GM12873 (cell line): ENCODE measurements around the gene AQP12A.

ENCODE experiments used
- TF ChIP-seq, protein P1 (sequence below): IDR thresholded peaks from 2 replicates; pipeline ENCODE4 v1.5.1; 2012; ENCODE audit warnings: low read depth, mild to moderate bottlenecking, moderate library complexity, low read length, control low read depth; ENCODE audit not compliant: insufficient read depth; ENCODE audit errors: missing control alignments

Gene AQP12A

DNA sequence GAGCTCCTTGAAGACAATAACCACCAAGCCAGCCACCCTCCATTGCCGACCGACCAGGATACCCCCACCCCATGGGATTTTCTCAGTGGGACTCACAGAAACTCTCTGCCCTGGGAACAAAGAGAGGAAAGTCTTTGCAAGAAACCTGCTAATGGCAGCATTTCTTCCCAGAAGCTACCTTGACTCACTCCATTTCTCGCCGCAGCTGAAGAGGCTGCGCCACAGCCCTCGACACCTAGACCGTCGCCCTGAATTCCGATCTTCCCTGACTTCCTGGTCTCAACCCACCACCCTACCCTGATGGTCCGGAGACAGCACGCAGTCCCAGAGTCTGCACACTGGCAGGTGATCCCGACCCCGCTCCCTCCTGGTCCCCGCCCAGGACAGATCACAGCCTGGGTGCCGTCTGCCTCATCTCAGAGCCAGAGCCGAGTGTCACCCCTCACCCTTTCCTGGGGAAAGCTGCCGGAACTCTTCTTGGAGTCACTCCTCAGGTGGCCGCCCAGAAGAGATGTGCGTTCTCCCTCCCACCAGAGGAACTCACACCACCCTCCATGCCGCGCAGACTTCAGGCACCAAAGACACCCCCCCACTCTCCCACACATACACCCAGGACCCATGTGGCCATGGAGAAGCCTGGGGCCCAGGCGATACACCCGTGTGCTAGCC, 24.6 kb downstream of the AQP12A start:
- TF ChIP-seq, protein P1, sequence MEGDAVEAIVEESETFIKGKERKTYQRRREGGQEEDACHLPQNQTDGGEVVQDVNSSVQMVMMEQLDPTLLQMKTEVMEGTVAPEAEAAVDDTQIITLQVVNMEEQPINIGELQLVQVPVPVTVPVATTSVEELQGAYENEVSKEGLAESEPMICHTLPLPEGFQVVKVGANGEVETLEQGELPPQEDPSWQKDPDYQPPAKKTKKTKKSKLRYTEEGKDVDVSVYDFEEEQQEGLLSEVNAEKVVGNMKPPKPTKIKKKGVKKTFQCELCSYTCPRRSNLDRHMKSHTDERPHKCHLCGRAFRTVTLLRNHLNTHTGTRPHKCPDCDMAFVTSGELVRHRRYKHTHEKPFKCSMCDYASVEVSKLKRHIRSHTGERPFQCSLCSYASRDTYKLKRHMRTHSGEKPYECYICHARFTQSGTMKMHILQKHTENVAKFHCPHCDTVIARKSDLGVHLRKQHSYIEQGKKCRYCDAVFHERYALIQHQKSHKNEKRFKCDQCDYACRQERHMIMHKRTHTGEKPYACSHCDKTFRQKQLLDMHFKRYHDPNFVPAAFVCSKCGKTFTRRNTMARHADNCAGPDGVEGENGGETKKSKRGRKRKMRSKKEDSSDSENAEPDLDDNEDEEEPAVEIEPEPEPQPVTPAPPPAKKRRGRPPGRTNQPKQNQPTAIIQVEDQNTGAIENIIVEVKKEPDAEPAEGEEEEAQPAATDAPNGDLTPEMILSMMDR = no peak

DNA sequence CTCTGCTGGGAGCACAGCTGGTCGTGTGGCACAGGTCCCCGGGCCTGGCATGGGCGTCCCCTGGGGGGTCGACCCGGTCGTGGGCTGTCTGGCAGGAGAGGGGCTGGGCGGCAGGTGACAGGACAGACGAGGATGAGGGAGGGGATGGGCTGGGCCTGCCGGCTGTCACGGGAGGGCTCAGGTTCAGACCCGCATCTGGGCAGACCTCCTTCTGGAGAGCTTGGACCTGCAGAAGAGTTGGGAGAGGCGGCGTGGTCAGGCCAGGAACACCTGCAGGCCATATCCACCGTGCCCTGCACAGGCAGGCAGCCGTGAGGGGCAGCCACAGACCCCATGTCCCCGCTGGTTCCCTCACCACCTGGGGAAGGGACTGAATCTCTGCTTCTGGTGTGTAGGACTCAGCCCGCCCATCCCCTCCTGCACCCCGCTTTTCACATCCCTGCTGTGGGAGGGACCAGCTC, 25.5 kb downstream of the AQP12A start:
- TF ChIP-seq, protein P1 = no peak

DNA sequence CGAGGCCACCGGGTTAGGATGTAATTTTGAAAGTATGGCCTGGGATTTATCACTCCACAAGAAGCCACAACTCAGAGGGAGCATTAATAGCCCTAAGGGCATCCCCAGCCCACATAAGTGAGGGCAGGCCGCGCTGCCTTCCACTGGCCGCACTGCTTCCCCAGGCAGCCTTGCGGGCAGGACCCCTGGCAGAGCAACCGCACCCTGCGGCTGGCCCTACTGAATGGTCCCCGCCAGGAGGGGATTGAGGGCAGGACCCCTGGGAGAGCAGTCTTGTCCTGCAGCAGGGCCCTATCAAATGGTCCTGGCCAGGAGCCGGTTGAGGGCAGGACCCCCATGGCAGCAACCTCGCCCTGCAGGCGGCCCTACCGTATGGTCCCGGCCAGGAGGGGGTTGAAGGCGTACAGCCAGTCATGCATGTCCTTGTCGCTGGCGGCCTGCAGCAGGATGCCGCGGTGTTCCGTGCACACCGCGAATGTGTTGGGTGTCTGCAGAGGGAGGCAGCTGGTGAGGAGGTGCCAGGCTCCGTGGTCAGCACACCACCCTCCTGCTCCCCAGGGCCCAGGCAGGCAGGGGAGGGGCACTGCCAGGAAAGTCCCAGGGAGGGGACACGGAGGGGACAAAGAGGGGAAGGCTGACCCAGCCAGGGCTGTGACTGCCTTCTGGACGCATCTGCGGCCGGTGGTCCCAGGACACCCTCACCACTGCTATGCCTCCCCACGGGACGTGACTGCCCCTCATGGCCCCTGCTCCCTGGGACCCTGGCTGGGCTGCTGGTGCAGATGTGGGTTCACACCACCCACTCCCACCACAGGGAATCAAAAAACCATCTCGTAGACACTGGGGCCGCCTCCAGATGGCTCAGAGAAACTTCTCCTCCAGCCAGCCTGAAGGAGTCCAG, 26.3 kb downstream of the AQP12A start:
- TF ChIP-seq, protein P1 = no peak

DNA sequence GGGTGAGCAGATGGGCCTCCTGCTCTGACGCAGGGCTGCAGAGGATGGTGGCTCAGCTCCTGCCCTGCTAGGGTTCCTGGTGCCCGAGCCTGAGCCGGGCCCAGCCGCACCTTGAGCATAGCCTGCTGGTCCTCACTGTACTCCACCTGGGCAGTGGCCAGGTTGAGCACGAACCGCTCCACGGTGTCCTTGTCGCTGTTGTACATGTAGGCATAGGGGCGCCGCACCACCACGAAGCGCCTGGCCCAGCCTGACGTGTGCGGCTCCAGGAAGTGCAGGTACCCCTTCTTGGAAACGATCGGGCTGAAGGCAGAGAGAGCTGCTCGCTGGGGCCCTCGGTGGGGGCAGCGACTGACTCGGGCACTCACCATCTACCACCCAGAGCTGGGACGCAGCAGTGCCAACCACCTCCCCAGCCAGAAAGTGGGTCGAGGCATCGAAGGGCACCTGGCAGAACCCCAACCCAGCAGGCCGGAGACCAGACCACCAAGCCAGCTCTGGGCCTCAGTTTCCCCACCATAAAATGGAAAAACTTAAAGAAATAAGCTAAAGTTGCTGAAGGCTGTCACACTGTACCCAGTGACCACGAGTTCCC, 27.3 kb downstream of the AQP12A start:
- TF ChIP-seq, protein P1 = no peak

DNA sequence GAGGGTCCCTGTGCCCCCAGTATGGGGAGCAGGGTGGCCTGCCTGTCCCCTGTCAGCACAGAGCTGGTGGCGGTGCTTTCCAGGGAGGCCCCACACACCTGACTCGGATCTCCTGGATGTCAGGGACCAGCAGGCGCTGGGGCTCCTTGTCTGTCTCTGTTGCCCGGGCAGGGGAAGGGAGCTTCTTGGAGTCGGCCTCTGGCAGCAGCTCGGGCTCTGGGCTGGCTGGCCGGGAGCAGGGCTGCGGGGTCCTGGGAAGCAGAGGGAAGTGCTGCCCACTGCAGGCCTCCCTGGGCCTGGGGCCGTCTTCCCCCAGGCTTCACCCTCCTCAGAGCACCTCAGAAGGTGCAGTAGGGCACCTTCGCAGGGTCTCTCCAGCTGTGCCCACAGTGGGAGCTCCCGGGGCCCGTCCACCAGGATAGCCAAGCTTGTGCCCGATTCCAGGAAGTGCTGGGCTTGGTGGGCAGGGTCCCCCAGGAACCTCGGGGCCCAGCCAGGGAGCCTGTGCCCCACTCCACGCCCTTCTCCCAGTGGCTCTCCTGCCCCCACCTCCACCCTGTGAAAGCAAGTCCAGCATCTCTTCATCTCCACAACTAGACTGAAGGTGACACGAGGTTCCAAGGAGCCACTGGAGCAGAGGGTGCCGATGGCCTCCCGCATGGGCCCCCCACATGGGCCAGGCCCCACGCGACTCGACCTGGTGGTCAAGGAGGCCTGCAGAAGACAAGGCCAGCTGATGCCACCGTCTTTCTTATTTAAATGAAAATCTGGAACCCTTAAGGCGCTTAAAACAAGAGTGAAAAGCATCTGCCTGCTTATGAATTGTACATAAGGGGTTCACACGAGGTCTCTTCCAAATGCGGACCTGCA, 28.2 kb downstream of the AQP12A start:
- TF ChIP-seq, protein P1 = no peak

DNA sequence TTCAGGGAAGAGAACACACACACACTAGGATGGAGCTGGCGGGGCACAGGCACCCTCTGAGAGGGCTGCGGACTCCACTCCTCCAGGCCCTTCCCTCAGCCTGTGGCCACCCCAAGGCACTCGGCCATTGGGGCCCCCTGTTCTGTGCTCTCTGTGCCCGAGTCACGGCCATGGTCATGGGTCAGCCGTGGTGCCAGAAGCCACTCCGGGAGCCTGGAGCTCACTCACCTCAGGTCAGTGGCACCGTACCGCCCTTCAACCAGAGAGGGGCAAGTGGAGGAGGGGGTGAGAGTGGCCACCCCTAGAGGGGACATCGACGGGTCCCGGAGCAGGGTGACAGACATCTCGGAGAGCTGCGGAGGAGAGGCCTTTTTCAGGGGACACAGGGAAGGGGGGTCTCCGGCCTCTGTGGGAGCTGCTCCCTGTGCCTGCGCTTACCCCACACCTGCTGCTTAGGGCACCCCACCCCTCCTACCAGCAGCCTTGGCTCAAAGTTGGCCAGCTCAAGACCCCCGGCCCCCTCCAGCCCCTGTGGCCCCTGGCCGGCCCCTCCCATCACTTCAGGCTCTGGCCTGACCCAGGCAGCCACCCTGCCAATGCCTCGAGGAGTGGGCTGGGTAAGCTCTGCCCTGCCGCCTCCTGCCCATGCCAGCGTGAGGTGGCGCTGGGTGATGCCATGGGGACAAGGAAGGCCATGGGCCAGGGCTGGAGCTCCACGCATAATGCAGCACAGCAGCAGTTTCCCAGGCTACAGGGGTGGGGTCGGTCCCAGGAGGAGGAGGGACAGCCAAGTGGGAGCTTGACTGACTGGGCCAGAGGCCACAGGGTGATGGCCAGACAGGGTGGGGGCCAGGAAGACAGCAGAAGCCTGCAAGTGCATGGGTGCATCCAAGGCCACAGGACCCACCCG, 29.3 kb downstream of the AQP12A start:
- TF ChIP-seq, protein P1 = no peak
